GM21576 (cell line): ENCODE measurements around the gene PAM.

Experiments
- ATAC-seq: cut with Tn5 transposase; IDR thresholded peaks from one replicate; pipeline ENCODE4 v1.9.1; 2021; ENCODE audit warnings: mild to moderate bottlenecking, moderate library complexity; ENCODE audit not compliant: unreplicated experiment

The PAM gene

GRCh38 chr5:102927007-102927406 is 171.9 kb downstream of the PAM start:
- ATAC-seq = no peak

GRCh38 chr5:102930244-102930643 is 175.1 kb downstream of the PAM start:
- no peak for ATAC-seq

GRCh38 chr5:102931085-102931725 is 176.1 kb downstream of the PAM start:
- ATAC-seq = peak; percentile 49

GRCh38 chr5:102932781-102933180 is 177.7 kb downstream of the PAM start:
- ATAC-seq = no peak

GRCh38 chr5:102933316-102933715 is 178.2 kb downstream of the PAM start:
- ATAC-seq = no peak

- no peak for ATAC-seq
Measured at GRCh38 chr5:102933721-102934459, 178.8 kb downstream of the PAM start.

GRCh38 chr5:102937894-102938293 is 182.8 kb downstream of the PAM start:
- no peak for ATAC-seq

- ATAC-seq = no peak
Measured at GRCh38 chr5:102941111-102941510, 186.0 kb downstream of the PAM start.

GRCh38 chr5:102946414-102946813 is 191.3 kb downstream of the PAM start:
- ATAC-seq = no peak

- ATAC-seq = no peak
Measured at GRCh38 chr5:102946971-102947370, 191.9 kb downstream of the PAM start.

GRCh38 chr5:102955488-102955887 is 200.4 kb downstream of the PAM start:
- no peak for ATAC-seq

- ATAC-seq = no peak
Measured at GRCh38 chr5:102956599-102956998, 201.5 kb downstream of the PAM start.

- no peak for ATAC-seq
Measured at GRCh38 chr5:102957141-102957540, 202.0 kb downstream of the PAM start.

GRCh38 chr5:102958481-102959011 is 203.4 kb downstream of the PAM start:
- ATAC-seq = no peak

- ATAC-seq = peak; percentile 62
Measured at GRCh38 chr5:102959055-102959454, 203.9 kb downstream of the PAM start.

- ATAC-seq = no peak
Measured at GRCh38 chr5:102961671-102962070, 206.6 kb downstream of the PAM start.

- ATAC-seq = no peak
Measured at GRCh38 chr5:102965653-102966052, 210.5 kb downstream of the PAM start.

- no peak for ATAC-seq
Measured at GRCh38 chr5:102969641-102970040, 214.5 kb downstream of the PAM start.

GRCh38 chr5:102971676-102972293 is 216.7 kb downstream of the PAM start:
- ATAC-seq = peak; percentile 72

GRCh38 chr5:102974177-102974576 is 219.1 kb downstream of the PAM start:
- ATAC-seq = no peak

GRCh38 chr5:102975045-102975444 is 219.9 kb downstream of the PAM start:
- no peak for ATAC-seq
